GM18519 (cell line): ENCODE results near the gene ANXA2.

Experiments used
- ATAC-seq: cut with Tn5 transposase; IDR thresholded peaks from one replicate; pipeline ENCODE4 v1.9.1; 2021; ENCODE audit warnings: mild to moderate bottlenecking, moderate library complexity; ENCODE audit not compliant: unreplicated experiment, low FRiP score

The ANXA2 gene

GRCh38 chr15:60390871-60391501 lies 6.8 kb downstream of the ANXA2 start:
- ATAC-seq = no peak

GRCh38 chr15:60390231-60390630 lies 7.6 kb downstream of the ANXA2 start:
- no peak for ATAC-seq

- no peak for ATAC-seq
These were observed 8.3 kb downstream of the ANXA2 start for GRCh38 chr15:60389261-60390077.

- no peak for ATAC-seq
These were observed 10.5 kb downstream of the ANXA2 start for GRCh38 chr15:60387321-60387720.

- no peak for ATAC-seq
These were observed 11.2 kb downstream of the ANXA2 start for GRCh38 chr15:60386615-60387014.

GRCh38 chr15:60385620-60386552 lies 11.9 kb downstream of the ANXA2 start:
- no peak for ATAC-seq

GRCh38 chr15:60384526-60385126 lies 13.2 kb downstream of the ANXA2 start:
- ATAC-seq = no peak

- ATAC-seq = no peak
These were observed 13.7 kb downstream of the ANXA2 start for GRCh38 chr15:60384053-60384452.

GRCh38 chr15:60382773-60383674 lies 14.8 kb downstream of the ANXA2 start:
- no peak for ATAC-seq

GRCh38 chr15:60381148-60381788 lies 16.5 kb downstream of the ANXA2 start:
- ATAC-seq = no peak

GRCh38 chr15:60379525-60380274 lies 18.1 kb downstream of the ANXA2 start:
- no peak for ATAC-seq

- ATAC-seq = no peak
These were observed 18.6 kb downstream of the ANXA2 start for GRCh38 chr15:60379185-60379524.

GRCh38 chr15:60376677-60377095 lies 21.1 kb downstream of the ANXA2 start:
- no peak for ATAC-seq

- no peak for ATAC-seq
These were observed 22.5 kb downstream of the ANXA2 start for GRCh38 chr15:60375306-60375705.

GRCh38 chr15:60374628-60375081 lies 23.1 kb downstream of the ANXA2 start:
- ATAC-seq = no peak

- ATAC-seq = no peak
These were observed 23.6 kb downstream of the ANXA2 start for GRCh38 chr15:60374209-60374608.

- no peak for ATAC-seq
These were observed 24.0 kb downstream of the ANXA2 start for GRCh38 chr15:60373745-60374144.

GRCh38 chr15:60373327-60373726 lies 24.5 kb downstream of the ANXA2 start:
- ATAC-seq = no peak
